Measurements from ENCODE around the gene GBA3. TPM values are rescaled to one million over a fixed set of nuclear protein-coding genes. Genes with fewer than 3 reads are reported as not detected.

The GBA3 gene
- total and polyA plus RNA-seq, 2 of the 8 experiments (the other 6 are each of a cell fraction or from before 2014, with no cell fraction given) = not detected

- ChIA-PET POLR2A (ENCODE audit: partially characterized antibody) (no interaction called here), CTCF (ENCODE audit: partially characterized antibody) (no interaction called here)
- TF ChIP-seq CHD1 (IDR thresholded peaks at IDR 0.05; ENCODE audit: low read depth, low read length) = no peak
- no peak for TF ChIP-seq KDM4A (IDR thresholded peaks at IDR 0.05; ENCODE audit: low read depth, low read length, severe bottlenecking)
- TF ChIP-seq GTF2F1 (IDR thresholded peaks at IDR 0.05; ENCODE audit: borderline replicate concordance, low read depth, low read length) = no peak
- TF ChIP-seq POLR2AphosphoS5 (IDR thresholded peaks at IDR 0.05; ENCODE audit: low read depth, low read length) = no peak
- TF ChIP-seq RNF2 (IDR thresholded peaks at IDR 0.05; ENCODE audit: borderline replicate concordance, low read depth, low read length, missing control alignments, poor library complexity, severe bottlenecking) = no peak
- Histone ChIP-seq H4K20me1 (replicated peaks in 1 of 2; ENCODE audit: control insufficient read depth in 1 of 2, insufficient read depth in 2 of 2, low read length in 2 of 2) (no peaks in the 10 kb centered on the region), H3K27ac (ENCODE audit: low read depth, low read length) (no peak overlapping the region), H4K5ac (ENCODE audit: insufficient read length, low read depth, low read length) (no peak overlapping the region), H2AFZ (ENCODE audit: low read length) (no peak overlapping the region), H3K23me2 (ENCODE audit: low read depth, low read length) (no peaks in the 10 kb centered on the region), H4K8ac (ENCODE audit: extremely low read depth, insufficient read depth, low read length) (no peak overlapping the region), H2BK5ac (ENCODE audit: low read depth, low read length) (no peak overlapping the region), H3K9me3 (ENCODE audit: insufficient read depth in 2 of 2, low read depth in 1 of 2, low read length in 1 of 2) (no peaks in the 10 kb centered on the region), H3K9ac (replicated peaks in 1 of 4; ENCODE audit: extremely low read depth in 1 of 4, low read depth in 3 of 4, low read length in 3 of 4) (no peak overlapping the region), H3K36me3 (ENCODE audit: control insufficient read depth in 2 of 4, insufficient read depth in 4 of 4, low read length in 3 of 4) (no peaks in the 10 kb centered on the region), H3K79me2 (ENCODE audit: control insufficient read depth in 1 of 2, insufficient read depth in 2 of 2, low read length in 2 of 2) (no peaks in the 10 kb centered on the region), H4K91ac (replicated peaks; ENCODE audit: insufficient read length, low read length) (no peak overlapping the region), H2AK5ac (ENCODE audit: low read depth, low read length) (no peak overlapping the region), H3K14ac (ENCODE audit: insufficient read length) (no peak overlapping the region), H2BK12ac (ENCODE audit: low read depth, low read length) (no peak overlapping the region), H3K27me3 (replicated peaks in 1 of 4; ENCODE audit: control insufficient read depth in 3 of 4, extremely low read depth in 1 of 4, insufficient read depth in 3 of 4, low read length in 3 of 4) (no peaks in the 10 kb centered on the region), H3K4me3 (ENCODE audit: extremely low read depth in 1 of 4, insufficient read depth in 2 of 4, low read depth in 3 of 4, low read length in 4 of 4) (no peak overlapping the region), H3K18ac (ENCODE audit: extremely low read depth, low read length) (no peak overlapping the region), H3K4me1 (replicated peaks in 1 of 4; ENCODE audit: control insufficient read depth in 3 of 4, insufficient read depth in 4 of 4, low read length in 3 of 4) (no peaks in the 10 kb centered on the region), H3K79me1 (ENCODE audit: low read depth, low read length) (no peaks in the 10 kb centered on the region), H2BK20ac (ENCODE audit: low read length) (no peak overlapping the region), H3K4ac (replicated peaks; ENCODE audit: insufficient read length, low read depth, low read length) (no peak overlapping the region), H2BK120ac (replicated peaks; ENCODE audit: low read depth, low read length) (no peak overlapping the region), H3K56ac (replicated peaks; ENCODE audit: insufficient read length, low read depth, low read length) (no peak overlapping the region), H3K4me2 (ENCODE audit: insufficient read depth in 1 of 2, low read depth in 2 of 2, low read length in 2 of 2) (no peak overlapping the region), H3K23ac (ENCODE audit: insufficient read length) (no peak overlapping the region), H2BK15ac (ENCODE audit: low read length) (no peak overlapping the region)
- DNase-seq (ENCODE audit: low read depth in 1 of 2, low spot score in 2 of 2) = no peak
- FAIRE-seq = no peak
- 88% methylated on average over 2 of the region's 2 CpGs; no CpG with 5 or more reads in 1 of the 2 experiments for WGBS, 2 experiments (ENCODE audit: extremely low coverage in 1 of 2, insufficient coverage in 1 of 2, insufficient read length in 1 of 2, insufficient replicate concordance in 2 of 2, low coverage in 1 of 2, low lambda C conversion rate in 2 of 2, missing lambda C conversion rate in 1 of 2)
Measured at GRCh38 chr4:22790631-22791030, 97.9 kb downstream of the GBA3 start.
